Measurements from ENCODE around the gene GPC3.
A peak's percentile ranks its signal among the peaks of the same experiment; 100 is the strongest.

The GPC3 gene

DNA sequence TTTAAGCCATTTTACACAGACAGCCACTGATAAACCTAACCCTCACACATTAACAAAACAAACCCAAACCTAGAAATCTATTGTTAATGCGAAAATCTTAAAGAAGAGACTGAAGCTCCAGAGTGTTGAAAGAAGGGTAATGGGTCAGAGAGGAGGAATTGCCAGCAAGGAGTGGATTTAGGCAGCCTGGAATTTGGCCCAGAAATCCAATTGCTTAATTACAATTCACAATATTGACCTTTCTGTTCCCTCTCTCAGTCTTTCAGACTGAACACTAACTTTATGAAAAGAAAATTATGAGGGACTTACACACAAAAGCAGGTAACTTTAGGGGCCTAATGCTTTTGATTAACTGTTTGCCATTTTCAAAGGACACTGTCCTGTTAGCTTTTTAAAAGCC, 384.9 kb downstream of the GPC3 start:
- no peak for DNase-seq (ENCODE audit: low spot score)

DNA sequence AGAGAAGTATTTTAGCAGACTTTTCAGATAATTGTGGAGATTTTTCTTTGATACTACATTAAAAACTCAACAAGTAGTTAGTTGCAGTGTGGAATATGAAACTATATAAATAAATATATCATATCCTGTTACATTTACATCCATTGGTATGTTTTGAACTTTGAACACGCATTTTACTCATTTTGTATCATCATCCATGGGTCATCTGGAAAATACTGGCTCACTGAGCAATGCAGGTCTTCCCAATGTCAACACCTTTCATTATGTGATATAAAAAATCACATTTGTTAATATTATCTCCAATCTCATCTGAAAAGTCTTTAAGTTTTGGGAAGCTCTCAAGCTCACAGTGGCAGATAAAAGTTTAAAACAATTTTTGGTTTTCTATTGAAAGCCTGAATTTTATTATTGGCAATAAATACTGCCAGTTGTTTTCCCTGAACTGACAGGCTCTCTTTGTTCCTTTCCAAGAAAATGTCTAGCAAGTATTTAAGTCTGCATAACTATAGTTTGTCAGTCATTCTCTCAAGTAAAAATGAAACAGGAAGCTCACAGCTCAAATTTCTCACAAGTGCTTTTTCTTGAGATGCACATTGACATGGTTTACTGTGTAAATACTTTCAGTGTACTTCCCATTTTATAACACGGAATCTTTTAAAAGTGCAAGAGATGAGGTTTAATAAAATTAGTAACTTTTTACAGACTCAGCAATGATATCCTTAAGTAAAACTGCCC, 386.6 kb downstream of the GPC3 start:
- DNase-seq (ENCODE audit: low spot score): no peak

DNA sequence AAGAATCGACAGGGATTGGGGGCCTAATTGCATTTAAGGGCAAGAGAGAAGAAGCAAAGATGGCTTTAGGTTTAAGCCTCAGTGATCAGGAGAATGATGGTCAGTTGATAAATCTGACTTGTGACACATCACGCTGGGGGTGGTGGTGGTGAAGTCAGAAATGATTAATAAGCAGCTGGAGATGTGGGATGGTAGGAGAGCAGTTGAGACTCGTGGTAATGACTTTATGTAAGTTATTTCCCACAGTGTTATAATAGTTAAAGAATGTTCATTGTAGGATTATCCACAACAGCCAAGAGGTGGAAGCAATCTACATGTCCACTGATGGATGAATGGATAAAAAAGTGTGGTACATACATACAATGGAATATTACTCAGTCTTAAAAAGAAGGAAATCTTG, 391.2 kb downstream of the GPC3 start:
- DNase-seq (ENCODE audit: low spot score): peak; percentile 18

DNA sequence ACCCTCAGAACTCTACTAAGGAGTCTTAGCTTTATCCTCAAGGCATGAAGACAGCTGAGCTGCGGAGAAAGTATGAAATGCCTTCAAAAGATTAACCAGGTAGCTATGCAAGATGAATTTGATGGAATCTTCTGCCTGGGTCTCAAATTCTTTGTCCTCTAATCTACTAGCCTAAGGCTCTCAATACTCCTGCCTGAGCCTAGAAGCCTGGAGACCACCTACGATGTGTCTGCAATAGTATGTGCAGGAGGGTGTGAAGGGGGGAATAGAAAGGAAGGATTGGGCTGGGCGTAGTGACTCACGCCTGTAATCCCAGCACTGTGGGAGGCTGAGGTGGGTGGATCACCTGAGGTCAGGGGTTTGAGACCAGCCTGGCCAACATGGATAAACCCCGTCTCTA, 391.9 kb downstream of the GPC3 start:
- DNase-seq (ENCODE audit: low spot score): no peak

DNA sequence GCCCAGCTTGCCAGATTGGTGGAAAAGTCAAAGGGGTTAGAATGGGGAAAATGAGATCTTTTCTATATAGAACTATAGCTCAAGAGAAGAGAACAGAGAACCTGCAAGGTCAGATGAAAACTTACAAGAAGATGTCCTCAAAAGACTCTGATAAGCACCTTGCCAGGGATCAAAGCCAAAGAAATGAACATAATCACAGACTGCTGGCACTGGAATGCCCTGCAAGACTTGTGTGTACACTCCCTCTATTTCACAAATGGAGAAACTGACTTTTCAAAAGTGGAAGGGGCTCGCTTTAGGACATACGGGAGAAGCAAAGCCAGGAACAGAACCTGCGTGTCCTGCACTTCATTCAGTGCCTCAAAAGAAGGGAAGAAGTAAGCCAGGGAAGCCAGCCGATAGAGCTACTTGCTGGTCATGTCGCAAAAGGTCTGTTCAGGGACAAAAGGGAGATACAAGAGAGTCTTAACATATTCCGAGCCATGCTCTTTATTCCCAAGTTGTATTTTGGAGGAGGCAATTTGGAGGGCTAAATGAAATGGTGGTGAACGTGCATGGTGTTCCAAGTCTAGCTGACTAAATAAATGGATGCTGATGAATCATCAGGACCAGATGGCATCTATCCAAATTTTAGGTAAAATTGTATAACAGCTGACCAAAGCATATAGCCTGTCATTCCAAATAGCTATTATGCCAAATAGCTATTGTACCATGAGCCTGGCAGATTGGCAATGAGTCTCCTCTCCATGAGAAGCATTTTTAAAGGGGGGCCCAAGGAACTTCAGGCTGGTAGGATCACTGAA, 394.5 kb downstream of the GPC3 start:
- DNase-seq (ENCODE audit: low spot score): peak; percentile 2

DNA sequence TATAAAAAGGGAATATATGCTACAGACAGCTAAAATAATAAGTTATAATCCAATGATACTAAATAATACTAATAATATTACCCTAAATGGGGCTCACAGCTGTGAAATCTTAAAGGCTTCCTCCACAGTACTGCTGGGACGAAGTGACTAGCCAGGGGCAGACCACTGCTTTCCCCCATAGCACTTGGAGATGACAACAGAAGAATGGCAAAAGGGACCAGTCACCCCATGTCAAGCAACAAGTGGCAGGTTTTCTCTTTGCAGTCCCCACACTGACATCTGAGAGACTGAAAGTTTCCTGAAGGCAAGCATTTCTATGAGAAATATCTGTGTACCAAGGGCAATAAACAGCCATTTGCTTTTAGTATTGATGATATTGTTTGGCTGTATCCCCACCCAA, 396.6 kb downstream of the GPC3 start:
- DNase-seq (ENCODE audit: low spot score): no peak

DNA sequence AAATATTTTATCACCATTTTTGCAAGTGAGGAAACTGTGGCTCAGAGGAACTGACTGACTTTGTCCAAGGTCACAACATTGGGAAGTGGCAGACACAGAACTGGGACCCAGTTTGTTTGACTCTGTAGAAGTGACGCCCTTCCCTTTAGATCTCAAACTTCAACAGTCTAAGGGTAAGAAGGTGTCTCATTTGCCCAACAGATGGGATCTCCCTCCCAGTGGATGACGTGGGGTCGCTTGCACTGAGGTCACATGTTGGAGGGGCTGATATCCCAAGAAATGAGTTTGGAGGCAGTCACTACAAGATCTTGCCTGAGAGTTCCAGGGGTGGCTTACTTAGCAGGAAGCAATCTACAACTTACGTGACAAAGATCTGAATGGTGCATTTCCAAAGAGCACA, 397.6 kb downstream of the GPC3 start:
- DNase-seq (ENCODE audit: low spot score): no peak

DNA sequence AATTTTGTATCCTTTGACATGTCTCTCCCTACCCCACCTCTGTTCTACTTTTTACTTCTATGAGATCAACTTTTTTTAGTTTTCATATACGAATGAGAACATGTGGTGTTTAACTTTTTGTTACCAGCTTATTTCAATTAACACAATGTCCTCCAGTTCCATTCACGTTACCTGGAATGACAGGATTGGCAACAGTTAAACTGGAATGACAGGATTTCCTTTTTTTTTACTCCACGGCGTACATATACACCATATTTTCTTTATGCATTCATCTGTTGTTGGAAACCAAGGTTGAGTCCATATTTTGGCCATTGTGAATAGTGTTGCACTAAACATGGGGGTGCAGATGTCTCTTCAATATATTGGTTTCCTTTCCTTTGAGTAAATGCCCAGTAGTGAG, 398.3 kb downstream of the GPC3 start:
- no peak for DNase-seq (ENCODE audit: low spot score)

DNA sequence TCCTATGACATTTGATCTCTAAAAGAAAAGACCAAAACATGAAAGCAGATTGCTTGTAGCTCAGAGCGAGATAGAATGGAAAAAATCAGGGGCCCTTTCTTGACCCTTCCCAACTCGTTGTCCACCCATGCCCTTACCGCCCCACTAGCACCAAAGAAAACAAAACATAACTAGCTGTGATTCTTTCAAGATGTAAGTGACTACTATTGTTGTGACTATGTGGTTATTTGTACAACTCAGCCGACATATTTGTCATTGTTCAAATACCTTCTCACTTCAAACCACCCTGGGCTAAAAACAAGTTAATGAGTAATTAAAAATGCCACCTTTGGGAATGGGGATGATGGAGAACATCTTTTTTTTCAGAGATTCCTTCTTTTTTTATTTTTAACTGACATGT, 399.0 kb downstream of the GPC3 start:
- DNase-seq (ENCODE audit: low spot score): no peak

DNA sequence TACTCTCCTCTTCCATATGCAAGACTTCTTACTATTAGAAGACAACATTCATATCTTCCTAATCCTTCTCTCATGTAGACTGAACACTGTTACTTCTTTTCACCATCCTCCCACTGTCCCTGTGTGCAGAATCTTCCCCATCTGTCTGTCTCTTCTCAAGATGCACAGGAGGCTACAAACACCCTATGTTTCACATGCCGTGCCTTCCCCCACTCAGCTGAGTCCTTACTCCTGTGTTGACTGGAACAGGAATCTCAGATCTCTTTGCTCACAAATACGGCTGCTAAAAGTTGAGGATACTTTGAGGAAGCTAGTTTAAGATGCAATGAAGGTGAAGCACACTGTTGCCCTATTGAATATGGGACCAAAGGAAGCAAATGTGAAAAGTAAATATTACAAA, 401.6 kb downstream of the GPC3 start:
- DNase-seq (ENCODE audit: low spot score): no peak

DNA sequence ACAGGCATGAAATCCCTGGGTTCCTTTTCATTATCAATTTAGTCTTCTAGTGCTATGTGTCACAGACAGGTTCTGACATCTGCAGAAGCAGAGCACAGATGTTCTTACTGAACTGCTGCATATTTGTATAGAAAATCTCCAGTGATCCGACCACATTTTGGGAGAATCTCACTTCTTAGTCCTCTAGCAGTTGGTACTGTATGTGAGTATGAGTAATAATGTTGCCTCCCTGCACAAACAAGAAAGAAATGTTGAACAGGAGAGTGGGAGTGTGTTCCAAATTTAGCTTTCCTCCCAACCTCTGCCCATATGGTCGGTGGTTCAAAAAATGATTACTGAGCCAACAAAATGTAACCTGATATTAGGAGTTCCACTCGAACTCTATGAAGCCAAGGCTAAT, 404.8 kb downstream of the GPC3 start:
- no peak for DNase-seq (ENCODE audit: low spot score)

DNA sequence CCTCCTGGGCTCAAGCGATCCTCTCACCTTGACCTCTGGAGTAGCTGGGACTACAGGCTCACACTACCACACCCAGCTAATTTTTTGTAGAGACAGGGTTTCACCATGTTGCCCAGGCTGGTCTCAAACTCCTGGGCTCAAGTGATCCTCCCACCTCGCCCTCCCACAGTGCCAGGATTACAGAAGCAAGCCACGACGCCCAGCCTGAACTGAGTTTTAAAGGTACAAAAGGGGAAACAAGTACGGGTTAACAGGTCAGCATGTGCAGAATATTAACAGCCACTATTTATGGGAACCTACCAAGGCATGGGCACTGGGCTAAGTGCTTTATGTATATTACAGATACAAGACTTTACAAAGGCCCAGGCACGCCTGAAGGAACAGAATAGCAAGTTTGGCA, 405.8 kb downstream of the GPC3 start:
- DNase-seq (ENCODE audit: low spot score): no peak

DNA sequence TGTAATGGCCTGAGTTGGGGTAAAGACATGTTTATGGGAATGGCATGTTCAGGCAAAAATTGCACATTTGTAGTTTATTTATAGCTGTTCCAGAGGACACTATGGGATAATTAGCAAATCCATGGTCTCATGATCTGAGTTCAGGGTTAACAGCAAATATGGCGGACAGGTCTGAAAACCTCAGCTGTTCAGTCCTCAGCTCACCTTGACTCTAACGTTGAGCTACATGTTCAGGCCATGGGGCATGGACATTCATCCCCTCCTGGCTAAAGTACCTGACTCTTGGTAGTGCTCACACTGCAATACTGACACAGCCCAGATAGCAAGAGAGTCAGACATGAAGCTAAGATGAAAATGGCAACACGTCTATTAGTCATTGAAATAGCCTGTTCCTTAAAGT, 408.5 kb downstream of the GPC3 start:
- no peak for DNase-seq (ENCODE audit: low spot score)

DNA sequence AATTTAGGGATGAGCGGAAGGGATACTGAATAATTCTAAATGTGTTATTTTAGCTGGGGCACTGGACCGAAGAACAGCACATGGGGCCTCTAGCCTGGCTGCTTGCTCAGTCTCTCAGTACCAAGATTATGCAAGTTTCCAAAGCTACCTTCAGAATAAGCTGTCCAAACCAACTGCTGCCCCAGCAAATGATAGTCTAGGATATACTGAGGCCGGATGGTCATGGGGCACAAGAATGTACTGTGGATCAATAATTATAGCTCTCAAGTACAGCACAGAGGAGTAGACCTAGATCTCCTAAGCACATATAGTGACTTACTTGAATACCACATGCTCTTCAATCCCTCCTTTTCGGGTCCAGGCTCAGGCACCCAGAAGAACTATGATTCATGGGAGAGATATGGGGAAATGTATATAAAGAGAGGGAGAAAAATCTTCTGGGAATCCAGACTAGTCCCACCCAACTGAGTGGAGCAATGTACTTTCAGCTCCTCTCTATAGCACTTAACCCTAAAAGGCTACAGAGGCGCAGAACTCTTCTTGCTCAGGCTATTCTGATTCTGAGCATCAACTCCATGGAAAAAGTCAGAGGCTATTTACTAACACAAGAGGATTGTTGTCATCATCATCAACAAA, 409.8 kb downstream of the GPC3 start:
- no peak for DNase-seq (ENCODE audit: low spot score)

DNA sequence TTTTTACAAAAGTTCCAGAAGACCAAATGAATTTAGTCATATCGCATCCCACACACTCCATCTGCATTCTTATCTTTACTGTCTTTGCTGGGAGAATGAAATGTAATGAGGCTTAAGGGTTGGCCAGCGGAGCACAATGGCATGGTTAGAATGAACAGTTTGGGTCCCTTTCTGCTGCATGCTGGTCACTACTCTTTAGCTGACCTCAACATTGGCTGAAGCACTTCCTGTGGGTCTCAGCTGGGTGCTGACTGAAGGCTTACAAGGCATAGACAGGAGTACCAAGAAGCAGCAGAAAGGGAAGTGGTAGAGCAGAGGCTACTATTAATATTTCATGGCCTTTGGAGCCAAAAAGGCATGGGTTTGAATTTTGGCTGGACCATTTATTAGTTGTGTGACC, 410.7 kb downstream of the GPC3 start:
- no peak for DNase-seq (ENCODE audit: low spot score)

DNA sequence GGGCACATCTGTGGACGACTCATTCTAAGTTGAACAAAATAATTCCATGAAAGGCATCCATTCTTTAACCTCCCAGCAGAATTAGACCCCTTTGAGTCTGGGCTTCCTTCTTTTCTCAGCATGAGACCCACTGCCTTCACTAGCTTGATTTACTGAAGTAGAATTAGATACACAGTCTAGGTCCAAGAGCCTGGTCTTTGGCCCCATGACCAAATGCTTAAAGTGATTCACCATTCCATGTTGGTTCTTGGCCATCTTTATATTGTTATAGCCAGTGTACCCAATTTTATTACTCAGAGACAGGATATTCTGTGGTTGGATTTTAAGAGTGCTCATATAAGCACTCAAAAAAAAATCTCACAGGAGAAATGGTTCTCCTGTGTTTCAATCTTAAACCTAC, 414.8 kb downstream of the GPC3 start:
- DNase-seq (ENCODE audit: low spot score): no peak

DNA sequence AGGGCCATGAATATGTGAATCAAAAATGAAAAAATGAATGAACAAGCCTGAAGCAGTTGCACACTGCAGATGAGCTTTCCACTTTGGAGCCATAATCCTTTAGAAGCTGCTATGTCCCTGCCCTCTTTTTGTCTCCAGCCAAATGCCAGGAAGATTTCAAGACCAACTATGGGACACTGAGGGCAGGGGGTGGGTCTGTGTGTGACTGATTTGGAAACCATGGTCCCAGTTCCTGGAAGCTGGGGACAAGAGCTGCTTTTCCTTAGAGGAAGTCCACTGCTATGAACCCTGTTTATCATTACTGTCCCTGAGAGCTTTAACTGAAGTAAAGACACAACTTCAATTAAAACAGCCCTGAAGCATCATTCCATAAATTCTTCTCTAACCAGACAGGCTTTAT, 416.2 kb downstream of the GPC3 start:
- DNase-seq (ENCODE audit: low spot score): no peak

DNA sequence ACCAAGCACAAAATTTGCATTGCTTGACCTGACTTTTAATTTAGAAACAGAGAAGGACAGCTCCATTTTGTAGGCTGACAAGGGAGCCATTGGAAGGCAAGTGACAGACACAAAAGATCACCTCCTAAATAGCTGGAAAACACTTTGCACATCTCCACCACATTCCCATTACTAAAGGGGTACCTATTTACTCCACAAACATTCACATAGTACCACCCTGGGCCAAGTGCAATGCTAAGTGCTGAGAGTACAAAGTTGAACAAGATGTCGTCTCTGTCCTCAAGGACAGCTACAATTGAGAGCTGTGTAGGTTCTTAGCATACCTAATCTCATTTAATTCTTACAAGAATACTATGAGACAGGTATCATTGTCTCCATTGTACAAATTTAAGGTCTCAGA, 417.3 kb downstream of the GPC3 start:
- no peak for DNase-seq (ENCODE audit: low spot score)

DNA sequence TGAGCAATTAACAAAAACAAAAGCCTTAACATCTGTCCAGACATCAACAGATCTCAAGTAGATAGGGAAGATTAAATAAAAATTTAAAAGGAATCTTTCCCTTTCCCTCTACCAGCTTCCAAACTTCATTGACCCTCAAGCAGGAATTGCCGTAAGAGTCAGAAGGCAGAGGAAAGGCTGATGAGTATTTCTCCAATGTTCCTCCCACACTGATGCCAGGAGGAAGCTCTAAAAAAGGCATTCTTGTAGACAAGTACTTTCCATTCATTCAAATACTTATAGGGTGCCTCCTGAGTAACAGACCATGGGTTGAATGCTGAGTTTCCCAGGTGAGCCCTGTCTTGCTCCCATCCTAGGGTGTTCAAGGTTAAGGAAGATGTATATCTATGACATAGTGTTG, 418.5 kb downstream of the GPC3 start:
- no peak for DNase-seq (ENCODE audit: low spot score)

DNA sequence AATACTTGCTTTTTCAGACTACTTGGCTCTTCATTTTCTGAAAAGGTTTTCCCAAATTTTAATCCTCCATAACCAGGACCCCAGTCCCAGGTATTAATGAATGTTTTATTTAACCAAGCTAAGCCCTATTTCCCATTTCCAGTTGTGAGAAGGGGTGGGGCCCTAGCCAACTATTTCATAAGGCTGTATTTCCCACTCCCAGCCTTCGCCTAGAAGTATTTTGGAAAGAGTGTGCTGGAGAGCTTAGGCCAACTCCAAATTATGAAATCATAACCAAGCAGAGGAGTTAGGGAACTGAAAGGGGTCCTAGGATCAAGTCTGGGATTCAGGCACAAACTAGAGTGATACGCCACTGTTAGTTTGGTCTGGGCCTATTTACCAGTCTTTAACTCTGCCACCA, 421.7 kb downstream of the GPC3 start:
- no peak for DNase-seq (ENCODE audit: low spot score)

DNA sequence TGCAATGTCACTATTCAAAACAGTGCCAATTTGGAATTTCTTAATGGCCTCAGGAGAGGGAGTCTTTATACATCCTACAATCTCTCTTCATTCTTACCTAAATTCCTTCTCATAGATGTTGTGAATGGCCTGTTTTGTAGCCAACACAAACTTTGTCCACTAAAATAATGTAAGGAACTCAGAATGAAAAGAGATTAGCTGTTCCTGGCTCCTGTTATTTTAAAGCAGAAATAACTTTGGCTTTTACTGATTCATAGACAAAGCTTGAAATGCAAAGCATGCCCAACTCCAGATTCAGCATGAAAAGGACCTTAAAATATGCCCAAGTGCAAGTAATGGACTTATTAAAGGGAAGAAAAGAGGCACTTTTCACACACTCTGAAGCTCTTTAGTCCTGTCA, 424.1 kb downstream of the GPC3 start:
- DNase-seq (ENCODE audit: low spot score): no peak

DNA sequence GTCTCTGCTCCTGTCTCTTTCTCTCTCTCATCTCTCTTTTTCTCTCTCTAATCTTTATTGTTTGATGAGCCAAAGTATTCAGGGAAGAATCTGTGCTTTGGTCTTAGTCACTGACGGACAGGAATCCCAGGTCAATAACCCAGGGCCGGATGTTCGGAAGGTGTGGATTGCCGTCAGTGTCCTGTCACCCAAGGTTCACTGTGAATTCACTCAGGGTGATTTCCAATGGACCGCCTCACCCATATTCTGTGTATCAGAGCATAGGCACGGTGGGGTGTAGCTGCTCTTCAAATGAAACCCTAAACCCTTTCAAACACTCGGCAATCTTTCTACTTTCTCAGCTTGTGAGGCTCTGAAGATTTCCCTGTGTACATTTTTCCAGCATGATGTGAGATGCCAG, 425.5 kb downstream of the GPC3 start:
- DNase-seq (ENCODE audit: low spot score): no peak

DNA sequence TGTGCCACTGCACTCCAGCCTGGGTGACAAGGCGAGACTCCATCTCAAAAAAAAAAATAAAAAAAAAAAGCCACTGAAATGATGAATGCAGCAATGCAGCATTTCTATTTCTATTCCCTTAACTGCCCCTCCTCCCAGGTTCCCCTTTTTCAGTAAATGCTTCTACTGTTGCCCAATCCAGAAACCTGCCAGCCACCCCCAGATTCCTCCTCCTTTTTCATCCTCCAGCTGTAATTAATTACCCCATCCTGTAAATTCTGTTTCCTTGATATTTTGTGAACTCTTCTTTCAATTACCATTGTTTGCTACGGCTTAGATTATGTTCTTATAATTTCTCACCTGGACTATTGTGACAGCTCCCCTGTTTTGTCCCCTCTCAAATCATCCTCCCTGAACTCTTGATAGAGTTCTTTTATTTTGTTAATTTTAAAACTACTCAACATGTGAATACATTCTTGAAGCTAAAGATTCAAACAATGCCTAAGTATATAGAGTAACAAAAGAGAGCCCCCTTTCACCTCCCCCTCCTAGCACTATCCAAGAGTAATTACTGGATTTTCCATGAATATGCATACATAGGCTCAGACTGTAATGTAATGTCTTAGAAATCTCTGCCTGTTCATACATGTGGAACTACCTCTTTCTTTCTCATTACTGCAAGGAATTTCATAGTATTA, 429.5 kb downstream of the GPC3 start:
- DNase-seq (ENCODE audit: low spot score): no peak
